Activated naive CD4-positive, alpha-beta T cell treated with Interleukin-2 at 50 U/mL for 16 hours (primary cell): ENCODE results near the gene EDEM1.
A peak's percentile ranks its signal among the peaks of the same experiment; 100 is the strongest.
"Not testable (repeated sequence)": the region's sequence is repeated elsewhere in the genome, so short reads cannot be mapped to it uniquely, and the experiment has no call there.

Source experiments
- DNase-seq: peaks from one replicate; pipeline ENCODE4 v3.0.0-alpha.2; 2020

EDEM1 gene

GRCh38 chr3:5181469-5182141, 5.9 kb upstream of the EDEM1 start:
- DNase-seq, result no peak

- not testable (repeated sequence) for DNase-seq
Measured at GRCh38 chr3:5183714-5184113, 3.8 kb upstream of the EDEM1 start.

- DNase-seq, result no peak
Measured at GRCh38 chr3:5184499-5184898, 3.0 kb upstream of the EDEM1 start.

GRCh38 chr3:5185093-5185673, 2.3 kb upstream of the EDEM1 start:
- DNase-seq, result no peak

- DNase-seq, result no peak
Measured at GRCh38 chr3:5186089-5186857, 1.2 kb upstream of the EDEM1 start.

GRCh38 chr3:5186858-5187155, 700 bp upstream of the EDEM1 start:
- no peak for DNase-seq

GRCh38 chr3:5187920-5188418, 462 bp downstream of the EDEM1 start:
- peak; percentile 65 for DNase-seq

- peak; percentile 62 for DNase-seq
Measured at GRCh38 chr3:5188419-5189221, 1.1 kb downstream of the EDEM1 start.

- no peak for DNase-seq
Measured at GRCh38 chr3:5190147-5190791, 2.8 kb downstream of the EDEM1 start.

GRCh38 chr3:5191555-5192304, 4.2 kb downstream of the EDEM1 start:
- no peak for DNase-seq

GRCh38 chr3:5192571-5193365, 5.3 kb downstream of the EDEM1 start:
- DNase-seq, result peak; percentile 46

- DNase-seq, result no peak
Measured at GRCh38 chr3:5194341-5194740, 6.8 kb downstream of the EDEM1 start.

- DNase-seq, result peak; percentile 54
Measured at GRCh38 chr3:5194801-5195509, 7.4 kb downstream of the EDEM1 start.

GRCh38 chr3:5195605-5196004, 8.1 kb downstream of the EDEM1 start:
- DNase-seq, result peak; percentile 32

GRCh38 chr3:5197022-5197421, 9.5 kb downstream of the EDEM1 start:
- no peak for DNase-seq

- peak; percentile 59 for DNase-seq
Measured at GRCh38 chr3:5197470-5198312, 10.2 kb downstream of the EDEM1 start.

- DNase-seq, result no peak
Measured at GRCh38 chr3:5198313-5198677, 10.8 kb downstream of the EDEM1 start.

- no peak for DNase-seq
Measured at GRCh38 chr3:5198986-5199731, 11.7 kb downstream of the EDEM1 start.

GRCh38 chr3:5201536-5201935, 14.0 kb downstream of the EDEM1 start:
- no peak for DNase-seq
